GM18526 (cell line): ENCODE data around the gene FUBP1.

ENCODE experiments used
- POLR2A ChIP-seq: IDR thresholded peaks from 3 replicates; pipeline ENCODE4 v1.6.1; 2011; ENCODE audit not compliant: insufficient read length; ENCODE audit errors: extremely low read depth

Gene FUBP1

DNA sequence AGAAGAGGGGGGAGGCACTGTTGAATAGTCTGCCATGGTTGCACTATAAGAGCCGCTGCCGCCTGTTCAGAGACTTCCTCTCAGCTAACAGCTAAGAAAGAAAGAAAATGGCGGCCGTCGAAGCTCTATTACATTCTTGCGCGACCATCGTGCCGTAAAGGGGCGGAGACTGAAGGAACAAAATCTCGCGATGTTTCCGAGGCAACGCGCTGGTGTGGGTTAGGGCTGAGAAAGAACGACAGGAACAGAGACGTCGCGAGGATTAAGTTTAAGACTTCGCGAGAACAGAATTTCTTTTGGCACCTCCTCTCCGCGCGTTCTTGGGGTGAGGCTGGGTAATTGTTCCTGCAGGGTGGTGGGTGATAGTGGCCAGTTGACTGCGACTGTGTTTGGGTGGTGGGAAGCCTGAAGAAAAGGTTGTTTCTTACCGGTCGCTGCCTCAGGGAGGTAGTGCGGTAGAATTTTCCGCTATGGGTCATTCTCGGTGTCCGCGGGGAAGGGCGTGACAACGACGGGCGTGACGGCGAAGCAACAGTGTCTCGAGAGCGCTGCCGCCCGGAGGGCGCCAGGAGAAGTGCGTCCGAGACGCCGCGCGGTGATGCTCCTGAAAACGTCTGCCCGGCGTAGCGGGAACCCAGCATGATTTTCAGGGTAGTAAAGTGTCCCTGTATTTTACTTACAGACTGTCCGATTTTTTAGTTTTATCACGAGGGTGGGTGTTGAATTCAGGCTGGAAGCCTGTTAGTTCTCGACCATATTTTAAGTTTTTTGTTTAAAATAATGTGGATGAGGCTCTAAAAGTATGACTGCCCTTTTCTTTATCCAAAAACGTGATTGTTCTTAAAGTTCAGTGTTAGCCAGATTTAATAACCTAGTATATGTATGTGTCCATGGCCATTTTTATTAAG lies at the start of gene FUBP1:
TSS of gene FUBP1 (minus strand) at position 104 of the 908 bp plus-strand sequence. CDS start at position 36, 68 bp downstream.
- TF ChIP-seq POLR2A: peak; percentile 95

- no peak for TF ChIP-seq POLR2A
These were observed 40.2 kb upstream of the FUBP1 start for GRCh38 chr1:78019024-78019423.

DNA sequence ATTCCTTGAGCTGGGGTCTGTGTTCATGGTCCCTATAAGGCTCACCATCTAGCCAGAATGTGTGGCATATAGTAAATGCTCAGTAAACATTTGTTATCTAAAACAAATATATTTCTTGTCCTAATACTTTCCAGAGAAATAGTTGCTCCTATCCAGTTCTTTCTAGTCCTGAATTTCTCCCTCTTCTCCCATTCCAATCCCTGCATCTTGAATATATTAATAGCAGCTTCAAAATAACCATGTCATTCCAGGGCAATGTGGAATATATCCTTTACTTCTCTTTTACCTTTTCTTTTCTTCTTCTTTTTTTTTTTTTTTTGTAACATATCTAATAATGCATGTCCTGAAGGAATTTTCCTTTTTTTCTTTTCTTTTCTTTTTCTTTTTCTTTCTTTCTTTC lies 36.3 kb upstream of the FUBP1 start:
- no peak for TF ChIP-seq POLR2A

DNA sequence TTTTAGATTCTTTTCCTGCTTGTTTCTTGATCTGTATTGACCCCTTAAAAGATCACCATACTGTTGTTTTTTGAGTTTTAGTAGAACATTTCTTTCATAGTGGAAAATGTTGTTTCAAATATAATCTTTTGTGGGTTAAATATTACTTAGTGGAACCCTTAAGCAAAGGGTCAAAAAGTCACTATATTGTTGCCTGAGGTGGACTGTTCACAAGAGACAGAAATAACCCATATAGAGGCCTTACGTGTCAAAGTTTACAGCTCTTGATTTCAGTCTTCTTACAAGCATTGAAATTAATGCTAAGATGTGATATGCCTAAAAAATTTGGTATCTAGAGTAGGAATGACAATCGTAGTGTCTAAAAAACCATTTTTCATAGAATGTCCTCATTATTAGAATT lies 32.2 kb upstream of the FUBP1 start:
- TF ChIP-seq POLR2A: no peak

GRCh38 chr1:78009836-78010235 lies 31.0 kb upstream of the FUBP1 start:
- TF ChIP-seq POLR2A: no peak

- no peak for TF ChIP-seq POLR2A
These were observed 30.4 kb upstream of the FUBP1 start for GRCh38 chr1:78009276-78009675.

GRCh38 chr1:78007677-78008341 lies 28.9 kb upstream of the FUBP1 start:
- no peak for TF ChIP-seq POLR2A

GRCh38 chr1:78006521-78006920 lies 27.6 kb upstream of the FUBP1 start:
- TF ChIP-seq POLR2A: no peak

DNA sequence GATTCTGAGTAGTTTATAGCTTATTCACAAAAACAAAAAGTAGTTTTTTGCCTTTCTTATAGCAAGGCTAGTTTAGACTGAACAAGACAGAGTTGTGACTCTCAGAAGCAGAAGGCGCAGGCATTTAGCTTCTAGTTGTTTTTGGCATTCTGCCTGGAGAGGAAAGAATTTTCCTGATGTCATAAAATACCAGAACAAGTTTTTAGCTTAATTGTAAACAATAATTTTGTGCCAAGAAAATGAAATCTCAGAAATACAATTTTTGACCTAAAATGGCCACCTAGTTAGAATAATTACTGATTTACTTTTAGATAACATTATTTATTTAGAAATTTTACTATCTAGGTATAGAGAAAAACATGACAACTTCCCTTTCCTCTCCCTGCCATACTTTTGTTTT lies 26.9 kb upstream of the FUBP1 start:
- no peak for TF ChIP-seq POLR2A

GRCh38 chr1:78005448-78005722 lies 26.5 kb upstream of the FUBP1 start:
- TF ChIP-seq POLR2A: no peak

DNA sequence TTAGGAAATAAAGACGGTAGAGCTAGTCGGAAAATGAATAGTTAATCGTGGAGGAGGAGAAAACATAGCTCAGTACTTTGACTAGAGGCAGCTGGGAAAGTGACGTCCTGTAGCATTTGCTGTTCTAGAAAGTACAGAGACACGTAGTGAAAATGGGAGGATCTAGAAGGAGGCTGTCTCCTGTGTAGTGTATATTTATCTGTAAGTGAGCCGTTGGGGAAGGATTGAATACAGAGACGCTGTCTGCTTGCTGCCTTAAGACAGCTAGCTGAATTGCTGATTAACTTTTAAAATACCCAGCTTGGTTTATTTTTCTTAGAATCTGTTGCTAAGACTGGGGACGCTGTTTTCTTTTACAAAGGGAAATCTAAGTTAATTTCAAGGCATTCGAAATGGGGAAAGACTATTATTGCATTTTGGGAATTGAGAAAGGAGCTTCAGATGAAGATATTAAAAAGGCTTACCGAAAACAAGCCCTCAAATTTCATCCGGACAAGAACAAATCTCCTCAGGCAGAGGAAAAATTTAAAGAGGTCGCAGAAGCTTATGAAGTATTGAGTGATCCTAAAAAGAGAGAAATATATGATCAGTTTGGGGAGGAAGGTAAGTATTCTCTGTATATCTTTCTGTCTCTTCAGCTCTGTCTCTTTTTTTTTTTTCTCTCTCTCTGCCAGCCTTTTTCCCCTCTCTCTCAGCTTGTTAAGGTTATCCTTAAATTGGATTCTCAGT lies 26.0 kb upstream of the FUBP1 start, which contains the start of gene DNAJB4:
TSS of gene DNAJB4 (plus strand) at position 221 of the 729 bp plus-strand sequence. CDS start at position 393, 172 bp downstream.
- peak; percentile 64 for TF ChIP-seq POLR2A

DNA sequence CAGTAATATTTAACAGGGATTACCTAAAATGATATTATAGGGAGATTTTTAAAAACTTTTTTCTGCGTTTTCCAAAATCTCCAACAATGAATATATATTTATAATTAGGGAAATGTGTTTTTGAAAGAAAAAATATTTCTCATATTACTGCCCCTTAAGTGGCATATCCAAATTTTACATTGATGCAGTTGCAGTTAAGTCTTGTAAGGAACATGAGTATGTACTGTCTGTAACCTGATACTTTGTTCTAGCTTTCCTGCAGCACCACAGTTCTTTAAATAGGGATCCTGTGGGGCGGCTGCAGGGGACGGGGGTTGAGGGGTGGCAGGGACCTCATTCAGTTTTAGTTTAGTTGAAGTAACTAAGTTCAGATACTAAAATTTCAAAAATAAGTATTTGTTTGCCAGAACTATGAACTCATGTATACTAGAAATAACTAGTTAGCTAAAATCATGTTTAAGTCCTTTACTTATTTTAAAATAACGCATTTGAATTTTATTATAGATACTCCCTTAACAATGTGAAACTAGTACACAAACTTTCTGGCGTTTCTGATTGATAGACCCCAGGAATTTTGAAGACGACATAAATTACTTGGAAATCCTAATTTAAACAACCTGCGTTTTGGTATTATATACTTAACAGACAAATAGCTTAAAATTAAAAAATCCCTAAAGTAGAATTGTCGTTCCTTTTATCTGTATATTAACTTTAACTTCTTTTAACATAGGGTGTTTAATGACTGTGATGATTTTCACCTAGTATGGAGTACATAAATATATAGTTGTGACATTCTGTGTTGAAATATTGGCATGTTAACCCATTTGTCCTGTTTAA lies 25.2 kb upstream of the FUBP1 start:
- TF ChIP-seq POLR2A: peak; percentile 89

- no peak for TF ChIP-seq POLR2A
These were observed 24.3 kb upstream of the FUBP1 start for GRCh38 chr1:78003070-78003746.

GRCh38 chr1:77996734-77997133 lies 17.9 kb upstream of the FUBP1 start:
- TF ChIP-seq POLR2A: no peak

DNA sequence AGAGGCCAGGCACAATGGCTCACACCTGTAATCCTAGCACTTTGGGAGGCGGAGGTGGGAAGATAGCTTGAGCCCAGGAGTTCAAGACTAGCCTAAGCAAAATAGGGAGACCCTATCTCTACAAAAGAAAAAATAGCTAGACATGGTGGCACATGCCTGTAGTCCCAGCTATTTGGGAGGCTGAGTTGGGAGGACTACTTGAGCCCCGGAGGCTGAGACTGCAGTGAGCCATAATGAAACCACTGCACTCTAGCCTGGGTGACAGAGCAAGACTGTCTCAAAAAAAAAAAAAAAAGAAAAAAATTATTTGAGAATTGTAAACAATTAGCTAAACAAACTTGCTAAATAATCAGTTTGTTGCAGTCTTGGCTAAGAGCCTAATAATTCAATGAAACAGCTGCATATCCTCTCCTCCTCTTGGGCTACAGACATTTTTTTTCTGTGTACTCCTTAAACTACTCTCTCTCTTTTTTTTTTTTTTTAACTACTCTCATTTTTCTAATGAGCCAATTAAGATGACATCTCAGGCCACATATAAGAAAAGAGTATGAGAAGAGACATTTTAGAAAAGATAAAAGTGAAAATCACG lies 15.3 kb upstream of the FUBP1 start:
- TF ChIP-seq POLR2A: no peak

DNA sequence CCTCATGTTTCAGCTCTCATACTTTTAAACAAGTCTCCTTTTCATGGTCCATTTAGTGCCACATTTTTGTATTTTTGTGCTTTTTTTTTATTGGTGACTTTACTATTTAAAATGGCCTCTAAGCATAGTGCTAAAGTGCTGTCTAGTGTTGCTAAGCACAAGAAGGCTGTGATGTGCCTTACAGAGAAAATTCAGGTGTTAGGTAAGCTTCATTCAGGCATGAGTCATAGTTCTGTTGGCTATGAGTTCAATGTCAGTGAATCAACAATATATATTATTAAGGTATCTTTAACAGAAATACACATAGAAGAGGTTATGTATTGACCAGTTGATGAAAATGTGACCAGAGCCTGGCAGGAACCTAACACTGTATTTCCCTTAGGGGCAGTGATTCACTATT lies 12.8 kb upstream of the FUBP1 start:
- no peak for TF ChIP-seq POLR2A
